OCI-LY7 (cell line): Measurements from ENCODE around the gene CDC20B. TPM values are rescaled to one million over a fixed set of nuclear protein-coding genes. Genes with fewer than 3 reads are reported as not detected.

Experiments
- BruUV-seq: library from RNA; stranded (reverse); fragments of 400-500 nt; replicated peaks from 2 replicates; lab custom pipeline; 2021; lab: Mats Ljungman, UMichigan
- CTCF ChIA-PET: fragments of 300-600 bp; sonication (Branson Sonifier 250); formaldehyde crosslinking; loops from one replicate; lab custom pipeline; 2022; ENCODE audit warnings: antibody characterized with exemption; ENCODE audit not compliant: unreplicated experiment; lab: Charles Lee
- POLR2A ChIA-PET: fragments of 300-600 bp; sonication (Branson Sonifier 250); formaldehyde crosslinking; loops from one replicate; lab custom pipeline; 2022; ENCODE audit warnings: antibody characterized with exemption; lab: Charles Lee
- DNase-seq: peaks from one replicate; pipeline ENCODE4 v3.0.0-alpha.2; 2015; ENCODE audit warnings: low spot score
- H2AFZ ChIP-seq: fragments of 200-600 bp; sonication (generic), shearing (Covaris generic); 2 replicates; pipeline ENCODE4 v1.6.1; 2014; ENCODE audit warnings: mild to moderate bottlenecking, antibody characterized with exemption, low read length, moderate library complexity
- H3K27ac ChIP-seq: fragments of 200-600 bp; sonication (generic); 2 replicates; pipeline ENCODE4 v1.5.1; 2014; ENCODE audit warnings: mixed run types, low read depth, mild to moderate bottlenecking, moderate library complexity, low read length, inconsistent platforms; ENCODE audit not compliant: poor library complexity, severe bottlenecking
- H3K36me3 ChIP-seq: fragments of 200-600 bp; sonication (generic); 2 replicates; pipeline ENCODE4 v1.6.1; 2014; ENCODE audit warnings: mild to moderate bottlenecking, antibody characterized with exemption, low read length, moderate library complexity, mixed read lengths; ENCODE audit not compliant: insufficient read depth
- H3K4me1 ChIP-seq: fragments of 200-600 bp; sonication (generic); 2 replicates; pipeline ENCODE4 v1.5.1; 2014; ENCODE audit warnings: mild to moderate bottlenecking, low read length; ENCODE audit not compliant: insufficient read depth, poor library complexity, severe bottlenecking
- H3K4me2 ChIP-seq: fragments of 200-600 bp; sonication (generic); 2 replicates; pipeline ENCODE4 v1.6.1; 2014; ENCODE audit warnings: mild to moderate bottlenecking, low read length
- H3K4me3 ChIP-seq: fragments of 200-600 bp; sonication (generic); 2 replicates; pipeline ENCODE4 v1.5.1; 2014; ENCODE audit warnings: mild to moderate bottlenecking, low read depth, low read length; ENCODE audit not compliant: poor library complexity, severe bottlenecking
- H3K79me2 ChIP-seq: fragments of 200-600 bp; sonication (generic); 2 replicates; pipeline ENCODE4 v1.6.1; 2016; ENCODE audit warnings: low read depth, mild to moderate bottlenecking, low read length, moderate library complexity, mixed read lengths; ENCODE audit not compliant: insufficient read depth
- H3K9me2 ChIP-seq: fragments of 200-600 bp; sonication (generic); 2 replicates; pipeline ENCODE4 v1.6.1; 2016; ENCODE audit warnings: mild to moderate bottlenecking, low read length, mixed read lengths; ENCODE audit not compliant: insufficient read depth
- H3K9me3 ChIP-seq: fragments of 200-600 bp; sonication (generic); 2 replicates; pipeline ENCODE4 v1.6.1; 2014; ENCODE audit warnings: mild to moderate bottlenecking, mixed run types, low read length, mixed read lengths
- H4K20me1 ChIP-seq: fragments of 200-600 bp; sonication (generic); 2 replicates; pipeline ENCODE4 v1.6.1; 2014; ENCODE audit warnings: mild to moderate bottlenecking, antibody characterized with exemption, low read length, moderate library complexity, mixed read lengths; ENCODE audit not compliant: insufficient read depth
- EZH2phosphoT487 ChIP-seq: fragments of 200-600 bp; sonication (generic); IDR thresholded peaks from 2 replicates; pipeline ENCODE4 v1.6.1; 2018; ENCODE audit warnings: low read depth, borderline replicate concordance, mild to moderate bottlenecking, mixed run types, antibody characterized with exemption, low read length, moderate library complexity, mixed read lengths
- intact Hi-C: fragments of 100-400 bp; cut with micrococcal nuclease; formaldehyde crosslinking; loops from one replicate; pipeline ENCODE4 v1.10.0; 2022; ENCODE audit not compliant: unreplicated experiment
- total RNA-seq, 2 experiments: library from RNA; depleted of rRNA in 1 of 2; stranded (reverse); fragments of >200 nt in 1 of 2; shearing (Covaris generic) in 1 of 2; gene quantifications; 2 replicates each; pipeline ENCODE4 v1.2.3, GENCODE V29; 2014 to 2022
- TF ChIP-seq, protein P1 (sequence below): fragments of 200-600 bp; sonication (generic); conservative IDR thresholded peaks from 2 replicates; pipeline ENCODE4 v1.5.1; 2014; ENCODE audit warnings: mild to moderate bottlenecking, antibody characterized with exemption, low read length, moderate library complexity, mixed read lengths

CDC20B gene
- total RNA-seq, 2 experiments from 2014 or later: not detected

DNA sequence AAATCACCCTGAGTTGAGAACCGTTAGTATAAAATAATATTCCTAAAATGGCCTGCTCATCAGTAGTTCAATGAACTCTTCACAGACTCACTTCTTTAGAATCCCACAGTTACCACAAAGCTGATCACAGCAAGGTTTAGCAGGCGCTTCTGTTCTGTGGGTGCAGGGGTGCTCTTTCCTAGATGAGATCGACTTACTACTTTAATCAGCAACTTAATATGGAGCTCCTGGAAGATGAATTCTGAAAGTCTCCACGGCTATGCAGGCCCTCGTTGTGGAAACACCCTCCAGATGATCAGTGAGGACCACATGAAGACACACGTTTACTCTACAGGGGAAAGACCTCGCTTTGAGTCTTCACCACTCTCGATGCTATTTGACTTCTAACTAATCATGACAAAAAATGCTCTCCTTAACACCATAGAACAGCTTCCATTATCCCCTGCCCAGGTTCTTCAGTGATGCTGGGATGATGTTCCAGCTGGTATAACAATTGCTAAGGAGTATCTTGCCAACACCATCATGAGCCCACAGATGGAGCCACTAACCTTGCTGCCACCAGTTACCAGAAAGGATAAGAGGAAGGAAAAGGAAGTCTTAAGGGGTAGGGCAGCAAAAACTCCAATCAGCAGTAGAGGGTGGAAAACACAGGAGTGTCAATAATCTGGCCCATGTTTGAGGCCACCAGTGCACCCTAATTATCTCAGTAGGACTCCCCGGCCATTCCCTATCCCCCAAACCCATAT is 30.9 kb downstream of the CDC20B start:
- no peak for DNase-seq
- intact Hi-C loops: loop anchor here (10.0 kb wide), 1 partner anchor 627 kb away; the partner anchor contains the start of gene SNX18
- Histone ChIP-seq H3K27ac (no peak overlapping the region), H3K4me1 (no peaks in the 10 kb centered on the region), H3K9me2 (no peaks in the 10 kb centered on the region), H3K4me3 (no peak overlapping the region), H3K36me3 (no peaks in the 10 kb centered on the region), H4K20me1 (no peaks in the 10 kb centered on the region), H2AFZ (no peak overlapping the region), H3K79me2 (no peaks in the 10 kb centered on the region), H3K9me3 (no peaks in the 10 kb centered on the region), H3K4me2 (no peak overlapping the region)
- CTCF ChIA-PET: no interaction called here
- TF ChIP-seq, protein P1, sequence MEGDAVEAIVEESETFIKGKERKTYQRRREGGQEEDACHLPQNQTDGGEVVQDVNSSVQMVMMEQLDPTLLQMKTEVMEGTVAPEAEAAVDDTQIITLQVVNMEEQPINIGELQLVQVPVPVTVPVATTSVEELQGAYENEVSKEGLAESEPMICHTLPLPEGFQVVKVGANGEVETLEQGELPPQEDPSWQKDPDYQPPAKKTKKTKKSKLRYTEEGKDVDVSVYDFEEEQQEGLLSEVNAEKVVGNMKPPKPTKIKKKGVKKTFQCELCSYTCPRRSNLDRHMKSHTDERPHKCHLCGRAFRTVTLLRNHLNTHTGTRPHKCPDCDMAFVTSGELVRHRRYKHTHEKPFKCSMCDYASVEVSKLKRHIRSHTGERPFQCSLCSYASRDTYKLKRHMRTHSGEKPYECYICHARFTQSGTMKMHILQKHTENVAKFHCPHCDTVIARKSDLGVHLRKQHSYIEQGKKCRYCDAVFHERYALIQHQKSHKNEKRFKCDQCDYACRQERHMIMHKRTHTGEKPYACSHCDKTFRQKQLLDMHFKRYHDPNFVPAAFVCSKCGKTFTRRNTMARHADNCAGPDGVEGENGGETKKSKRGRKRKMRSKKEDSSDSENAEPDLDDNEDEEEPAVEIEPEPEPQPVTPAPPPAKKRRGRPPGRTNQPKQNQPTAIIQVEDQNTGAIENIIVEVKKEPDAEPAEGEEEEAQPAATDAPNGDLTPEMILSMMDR: no peak
- TF ChIP-seq EZH2phosphoT487: no peak
- no TSS peak for BruUV-seq
- POLR2A ChIA-PET: no interaction called here

DNA sequence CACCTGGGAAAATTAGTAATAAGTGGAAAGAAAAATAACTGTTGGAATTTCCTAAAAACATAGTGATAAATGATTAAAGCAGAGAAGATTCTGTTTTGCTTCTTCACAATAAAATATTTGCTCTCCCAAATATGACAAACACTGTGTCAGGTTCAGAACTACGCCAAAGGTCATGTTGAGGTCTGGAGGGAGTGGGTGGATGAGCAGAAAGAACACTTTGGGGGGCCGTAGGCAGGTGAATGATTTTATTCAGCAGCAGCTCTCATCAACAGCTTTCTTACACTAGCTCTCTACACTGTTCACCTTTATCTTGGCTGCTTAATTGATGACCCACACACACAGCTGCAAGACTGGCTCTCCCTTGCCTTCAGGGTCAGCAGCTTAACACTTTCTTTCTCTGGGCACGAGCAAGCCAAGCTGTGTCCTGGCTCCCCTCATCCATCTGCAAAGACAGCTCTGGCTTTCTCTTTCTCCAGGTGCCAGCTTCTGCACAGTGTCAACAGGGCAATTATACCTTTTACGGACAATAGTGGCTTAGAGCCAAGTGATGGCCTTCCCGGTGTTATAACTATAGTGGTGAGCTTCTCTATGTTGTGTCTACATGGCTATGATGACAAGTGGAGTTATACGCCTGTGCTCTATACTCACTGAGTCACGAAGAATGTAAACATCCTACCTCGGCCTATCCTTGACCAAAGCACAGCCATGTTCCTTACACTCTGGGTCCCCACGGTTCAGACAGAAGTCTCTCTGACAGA is 31.9 kb downstream of the CDC20B start:
- Histone ChIP-seq H3K9me2 (no peaks in the 10 kb centered on the region), H3K4me1 (no peaks in the 10 kb centered on the region), H2AFZ (no peak overlapping the region), H3K36me3 (no peaks in the 10 kb centered on the region), H3K9me3 (no peaks in the 10 kb centered on the region), H3K4me2 (no peak overlapping the region), H3K4me3 (no peak overlapping the region), H3K27ac (no peak overlapping the region), H3K79me2 (no peaks in the 10 kb centered on the region), H4K20me1 (no peaks in the 10 kb centered on the region)
- intact Hi-C loops: loop anchor here (10.0 kb wide), 1 partner anchor 626 kb away; the partner anchor contains the start of gene SNX18
- no TSS peak for BruUV-seq
- TF ChIP-seq, protein P1: no peak
- no peak for TF ChIP-seq EZH2phosphoT487
- no peak for DNase-seq
- ChIA-PET POLR2A (no interaction called here), CTCF (no interaction called here)

DNA sequence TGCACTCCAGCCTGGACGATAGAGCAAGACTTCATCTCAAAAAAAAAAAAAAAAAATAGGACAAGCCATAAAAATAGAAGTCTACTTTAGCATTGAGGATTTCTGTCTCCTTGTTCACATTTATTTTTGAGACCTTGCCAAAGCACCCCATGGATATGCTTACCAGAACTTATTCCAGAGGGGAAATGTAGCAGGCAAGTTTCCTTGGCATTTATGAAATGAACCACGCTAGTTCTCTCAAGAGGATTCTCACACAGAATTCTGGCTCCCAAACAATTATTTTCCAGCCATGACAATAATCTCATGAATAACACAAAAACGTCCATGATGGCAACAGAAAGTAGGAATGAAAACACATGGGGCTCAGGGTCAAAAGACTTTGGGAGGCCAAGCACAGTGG is 36.5 kb downstream of the CDC20B start:
- Histone ChIP-seq H3K9me3 (no peaks in the 10 kb centered on the region), H3K36me3 (no peaks in the 10 kb centered on the region), H3K4me3 (no peak overlapping the region), H3K79me2 (no peaks in the 10 kb centered on the region), H3K9me2 (no peaks in the 10 kb centered on the region), H2AFZ (no peak overlapping the region), H3K4me1 (no peaks in the 10 kb centered on the region), H3K4me2 (no peak overlapping the region), H3K27ac (no peak overlapping the region), H4K20me1 (no peaks in the 10 kb centered on the region)
- no peak for DNase-seq
- CTCF ChIA-PET: no interaction called here
- BruUV-seq: no TSS peak
- intact Hi-C loops: no loop called here
- POLR2A ChIA-PET: no interaction called here
- TF ChIP-seq, protein P1: no peak
- TF ChIP-seq EZH2phosphoT487: no peak
